SK-N-SH (cell line): Measurements from ENCODE around the gene RRP15. TPM values are rescaled to one million over a fixed set of nuclear protein-coding genes. Genes with fewer than 3 reads are reported as not detected.

Experiments
- CTCF ChIA-PET: fragments of 300-600, 350-600 bp; formaldehyde crosslinking; extraction: SDS; loops from one replicate; lab custom pipeline; 2021; lab: Yijun Ruan, JAX
- POLR2A ChIA-PET: fragments of 350-600 bp; sonication (Branson Sonifier 250); formaldehyde crosslinking; extraction: SDS; loops from one replicate; lab custom pipeline; 2020; ENCODE audit warnings: antibody characterized with exemption, inconsistent platforms; lab: Yijun Ruan, JAX
- DNase-seq: peaks from one replicate; pipeline ENCODE4 v3.0.0; 2012
- H2AFZ ChIP-seq: fragments of 200-600 bp; sonication (generic); 2 replicates; pipeline ENCODE4 v1.8.1; 2016; ENCODE audit warnings: antibody characterized with exemption, mild to moderate bottlenecking, low read depth
- H3F3A ChIP-seq: fragments of 200-600 bp; sonication (generic); replicated peaks from 2 replicates; pipeline ENCODE3; 2016; ENCODE audit warnings: antibody characterized with exemption, mild to moderate bottlenecking; ENCODE audit not compliant: insufficient read depth
- H3K27ac ChIP-seq, 2 experiments: fragments of 200-500 bp in 1 of 2; fragments of 200-600 bp in 1 of 2; sonication (Bioruptor generic) in 1 of 2; sonication (generic), shearing (Covaris generic) in 1 of 2; 2 replicates each; pipeline versions ENCODE4 v1.5.1 to v1.6.1; 2014 to 2016; ENCODE audit warnings: low read depth in 2 of 2, inconsistent platforms in 1 of 2, low read length in 1 of 2, mild to moderate bottlenecking in 1 of 2, mixed read lengths in 1 of 2
- H3K27me3 ChIP-seq: fragments of 200-600 bp; sonication (generic), shearing (Covaris generic); 2 replicates; pipeline ENCODE4 v1.6.1; 2016; ENCODE audit warnings: mixed run types; ENCODE audit not compliant: insufficient read depth
- H3K36me3 ChIP-seq, 2 experiments: fragments of 200-500 bp in 1 of 2; fragments of 200-600 bp in 1 of 2; sonication (Bioruptor generic) in 1 of 2; sonication (generic) in 1 of 2; replicated peaks in 1 of 2; 2 replicates each; pipeline versions ENCODE3 to v1.5.1; 2014 to 2016; ENCODE audit warnings: low read length in 1 of 2, mild to moderate bottlenecking in 1 of 2; ENCODE audit not compliant: insufficient read depth in 2 of 2, control insufficient read depth in 1 of 2
- H3K4me1 ChIP-seq, 2 experiments: fragments of 200-500 bp in 1 of 2; fragments of 200-600 bp in 1 of 2; sonication (Bioruptor generic) in 1 of 2; sonication (generic), shearing (Covaris generic) in 1 of 2; 2 replicates each; pipeline versions ENCODE4 v1.5.1 to v1.6.1; 2014 to 2016; ENCODE audit warnings: low read depth in 1 of 2, low read length in 1 of 2, mixed run types in 1 of 2; ENCODE audit not compliant: insufficient read depth in 2 of 2, control insufficient read depth in 1 of 2
- H3K4me2 ChIP-seq: fragments of 200-600 bp; sonication (generic), shearing (Covaris generic); 2 replicates; pipeline ENCODE4 v1.6.1; 2017; ENCODE audit warnings: mixed run types
- H3K4me3 ChIP-seq, 2 experiments: fragments of 200-500 bp in 1 of 2; fragments of 200-600 bp in 1 of 2; sonication (Bioruptor generic) in 1 of 2; sonication (generic), shearing (Covaris generic) in 1 of 2; 2 replicates each; pipeline versions ENCODE4 v1.5.1 to v1.8.1; 2014 to 2016; ENCODE audit warnings: low read depth in 2 of 2, inconsistent platforms in 1 of 2, low read length in 1 of 2, mild to moderate bottlenecking in 1 of 2, mixed read lengths in 1 of 2, moderate library complexity in 1 of 2
- H3K79me2 ChIP-seq: fragments of 200-600 bp; sonication (generic); 2 replicates; pipeline ENCODE4 v1.8.1; 2017; ENCODE audit warnings: mild to moderate bottlenecking; ENCODE audit not compliant: insufficient read depth
- H3K9ac ChIP-seq: fragments of 200-600 bp; sonication (generic); 2 replicates; pipeline ENCODE4 v1.6.1; 2017; ENCODE audit warnings: mixed run types
- H3K9me2 ChIP-seq: fragments of 200-600 bp; sonication (generic); 2 replicates; pipeline ENCODE4 v1.6.1; 2017; ENCODE audit warnings: mixed run types
- H3K9me3 ChIP-seq: fragments of 200-600 bp; sonication (generic); 2 replicates; pipeline ENCODE4 v1.6.1; 2017; ENCODE audit warnings: mixed run types, mild to moderate bottlenecking, moderate library complexity
- H4K20me1 ChIP-seq: fragments of 200-600 bp; sonication (generic); 2 replicates; pipeline ENCODE4 v1.6.1; 2017; ENCODE audit warnings: mild to moderate bottlenecking, mixed run types; ENCODE audit not compliant: insufficient read depth
- EZH2phosphoT487 ChIP-seq: fragments of 200-600 bp; sonication (generic); IDR thresholded peaks from 2 replicates; pipeline ENCODE4 v1.6.1; 2017; ENCODE audit warnings: low read depth, mixed run types, mild to moderate bottlenecking, antibody characterized with exemption, moderate library complexity, borderline replicate concordance
- FOSL2 ChIP-seq: IDR thresholded peaks from 2 replicates; pipeline ENCODE4 v1.4.0; 2012; ENCODE audit warnings: low read depth, mild to moderate bottlenecking, moderate library complexity, borderline replicate concordance
- GATA2 ChIP-seq: sonication (generic); formaldehyde crosslinking; IDR thresholded peaks from 2 replicates; pipeline ENCODE4 v1.5.0; 2020; ENCODE audit warnings: mild to moderate bottlenecking, missing genetic modification reagents
- RCOR1 ChIP-seq: fragments of 150-350 bp; IDR thresholded peaks from 2 replicates; pipeline ENCODE4 v1.6.1; 2017; ENCODE audit warnings: antibody characterized with exemption, low read length
- RXRA ChIP-seq: IDR thresholded peaks from 2 replicates; pipeline ENCODE4 v1.4.0; 2012; ENCODE audit warnings: low read depth, mild to moderate bottlenecking, borderline replicate concordance
- YY1 ChIP-seq: IDR thresholded peaks from 2 replicates; pipeline ENCODE4 v1.4.0; 2012; ENCODE audit warnings: low read depth, mild to moderate bottlenecking
- WGBS: methylation state at CpG from one replicate; pipeline ENCODE4 v1.1.6; 2017; ENCODE audit warnings: low lambda C conversion rate; 5-methylcytosine and 5-hydroxymethylcytosine counted together
- polyA plus RNA-seq, 3 experiments: library from polyadenylated mRNA; depleted of rRNA; stranded (reverse); fragments of >200 nt; gene quantifications; 2 replicates each; pipeline ENCODE4 v1.2.3, GENCODE V29; 2012
- TF ChIP-seq, protein P1 (sequence below): IDR thresholded peaks from 2 replicates; pipeline ENCODE4; 2012

RRP15 gene
- polyA plus RNA-seq, 1 of the 3 experiments (the other 2 are of a cell fraction) = 2.1 TPM

DNA sequence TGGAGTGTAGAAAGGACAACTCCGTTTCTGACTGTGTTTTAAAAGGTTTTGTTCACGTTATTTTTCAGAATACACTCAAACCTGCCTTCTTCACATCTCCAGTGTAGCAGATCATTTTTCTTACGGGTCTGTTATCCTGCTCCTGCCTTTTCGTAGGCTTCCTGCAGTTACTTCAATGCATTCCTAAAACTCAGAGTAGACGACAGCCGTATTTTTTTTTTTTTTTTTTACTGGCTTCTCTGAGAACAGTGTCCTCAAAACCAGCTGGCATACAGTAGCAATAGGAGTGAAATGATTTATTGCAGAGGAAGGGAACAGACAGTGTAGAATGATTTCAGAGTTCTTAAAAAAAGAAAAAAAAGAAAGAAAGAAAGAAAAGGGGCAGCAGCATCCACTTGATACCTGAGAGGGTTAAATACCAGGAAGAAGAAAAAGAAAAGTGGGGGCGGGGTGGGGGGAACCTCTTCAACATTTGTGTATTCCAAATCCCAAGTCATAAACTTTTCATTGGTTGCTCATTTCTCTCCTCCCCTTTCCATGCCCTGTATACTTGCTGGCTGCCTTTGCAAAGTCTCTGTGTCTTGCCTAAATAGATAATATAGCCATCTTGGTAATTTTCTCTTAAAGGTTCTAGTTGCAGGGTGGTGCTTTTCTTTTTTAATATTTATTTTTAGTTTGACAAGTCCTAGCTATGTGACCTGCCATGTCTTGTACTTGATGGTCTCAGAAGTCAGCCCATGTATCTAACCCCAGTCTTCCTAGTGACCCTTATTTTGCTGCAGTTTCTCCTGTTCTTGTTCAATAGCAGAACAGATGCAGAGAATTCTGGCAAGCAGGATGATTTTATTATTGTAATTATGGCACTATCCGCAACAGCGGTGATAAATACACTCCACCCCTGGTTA lies 62.9 kb downstream of the RRP15 start:
- no peaks in the 10 kb centered on the region for H3K9me2 ChIP-seq
- H3K27me3 ChIP-seq = no peaks in the 10 kb centered on the region
- peak overlapping the region; percentile 36 to 52; a peak in 3 of 4 replicates for H3K4me3 ChIP-seq
- ChIA-PET POLR2A (no interaction called here), CTCF (interaction anchor here (0.6 to 2.4 kb wide), 6 partner anchors 7 to 719 kb away, joined by 3 to 9 read pairs (median 4); no protein-coding TSS in a partner anchor)
- WGBS = 63% methylated on average over 9 of the region's 9 CpGs
- H3F3A ChIP-seq = peaks cover 5% of the 10 kb centered on the region
- TF ChIP-seq RXRA = no peak
- TF ChIP-seq, protein P1, sequence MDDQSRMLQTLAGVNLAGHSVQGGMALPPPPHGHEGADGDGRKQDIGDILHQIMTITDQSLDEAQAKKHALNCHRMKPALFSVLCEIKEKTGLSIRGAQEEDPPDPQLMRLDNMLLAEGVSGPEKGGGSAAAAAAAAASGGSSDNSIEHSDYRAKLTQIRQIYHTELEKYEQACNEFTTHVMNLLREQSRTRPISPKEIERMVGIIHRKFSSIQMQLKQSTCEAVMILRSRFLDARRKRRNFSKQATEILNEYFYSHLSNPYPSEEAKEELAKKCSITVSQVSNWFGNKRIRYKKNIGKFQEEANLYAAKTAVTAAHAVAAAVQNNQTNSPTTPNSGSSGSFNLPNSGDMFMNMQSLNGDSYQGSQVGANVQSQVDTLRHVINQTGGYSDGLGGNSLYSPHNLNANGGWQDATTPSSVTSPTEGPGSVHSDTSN = 0 out of 2 replicates have a peak, but pooled peaks have one; percentile 17
- peaks cover 7 to 22% of the 10 kb centered on the region in 2 experiments; a peak in 2 of 4 replicates for H3K4me1 ChIP-seq
- H3K27ac ChIP-seq = peak overlapping the region; percentile 51 to 86; a peak in 3 of 4 replicates
- H3K4me2 ChIP-seq = peak overlapping the region; percentile 73
- H3K79me2 ChIP-seq = no peaks in the 10 kb centered on the region
- no peaks in the 10 kb centered on the region for H4K20me1 ChIP-seq
- DNase-seq = no peak
- H3K9me3 ChIP-seq = no peaks in the 10 kb centered on the region
- peak overlapping the region; percentile 26; the same call in 1 of the 2 replicates for H2AFZ ChIP-seq
- H3K36me3 ChIP-seq = peaks cover 0 to 5% of the 10 kb centered on the region in 2 experiments
- peak overlapping the region; percentile 7; the same call in 1 of the 2 replicates for H3K9ac ChIP-seq

DNA sequence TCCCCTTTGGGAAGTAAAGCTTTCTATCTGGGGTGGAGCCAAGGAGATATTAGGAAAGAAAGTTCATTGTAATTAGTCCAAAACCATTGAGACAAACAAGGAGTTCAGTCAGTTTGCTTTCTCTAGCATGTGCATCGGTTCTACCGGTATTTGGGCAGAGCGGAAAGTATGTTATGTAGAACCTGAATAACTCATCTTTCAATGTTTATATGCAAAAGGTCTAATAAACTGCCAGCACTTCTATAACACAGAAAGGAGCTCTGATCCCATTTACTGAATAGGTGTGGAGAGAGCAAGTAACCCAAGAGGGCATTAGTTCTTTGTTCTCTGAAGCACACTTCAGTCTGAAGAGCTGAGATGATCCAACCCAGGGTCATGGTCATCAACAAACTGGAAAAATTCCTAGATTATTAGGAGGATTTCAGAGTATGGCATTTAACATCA lies 63.6 kb downstream of the RRP15 start:
- DNase-seq = no peak
- H3K36me3 ChIP-seq = peaks cover 0 to under 1% of the 10 kb centered on the region in 2 experiments
- no peaks in the 10 kb centered on the region for H3K27me3 ChIP-seq
- no peaks in the 10 kb centered on the region for H3K9me3 ChIP-seq
- H3F3A ChIP-seq = peaks cover 5% of the 10 kb centered on the region
- peak overlapping the region; percentile 26; the same call in 1 of the 2 replicates for H2AFZ ChIP-seq
- H4K20me1 ChIP-seq = no peaks in the 10 kb centered on the region
- POLR2A ChIA-PET = no interaction called here
- H3K27ac ChIP-seq = peak overlapping the region; percentile 51 to 86; a peak in 3 of 4 replicates
- H3K4me2 ChIP-seq = peak overlapping the region; percentile 73; the same call in 1 of the 2 replicates
- no peak for TF ChIP-seq RCOR1
- TF ChIP-seq YY1 = no peak
- TF ChIP-seq GATA2 (CRISPR knock-in tag) = no peak
- no peak for TF ChIP-seq EZH2phosphoT487
- no peak for TF ChIP-seq FOSL2
- TF ChIP-seq, all 33 proteins: peak for 0
- H3K9me2 ChIP-seq = no peaks in the 10 kb centered on the region
- no peak overlapping the region; the same call in 1 of the 2 replicates for H3K9ac ChIP-seq
- peak overlapping the region; percentile 10 to 52; a peak in 2 of 4 replicates for H3K4me3 ChIP-seq
- H3K4me1 ChIP-seq = peaks cover 7 to 22% of the 10 kb centered on the region in 2 experiments; a peak in 2 of 4 replicates
- CTCF ChIA-PET = interaction anchor here (1.0 to 2.4 kb wide), 3 partner anchors 10 to 19 kb away, joined by 3 to 9 read pairs (median 5); no protein-coding TSS in a partner anchor
- H3K79me2 ChIP-seq = no peaks in the 10 kb centered on the region
- WGBS = 97% methylated on average over 3 of the region's 3 CpGs
